Esophagus squamous epithelium (tissue), 5 donors: ENCODE data around the gene MCC. TPM values are rescaled to one million over a fixed set of nuclear protein-coding genes. Genes with fewer than 3 reads are reported as not detected.

Experiments used
- DNase-seq: peaks from one replicate; lab custom pipeline; 2025; lab: John Stamatoyannopoulos, UW
- H3K27ac ChIP-seq, 4 donors: fragments of 200-600 bp; sonication (generic); one replicate each; pipeline ENCODE4 v1.5.1; 2016 to 2019; ENCODE audit warnings: mild to moderate bottlenecking in 1 of 4
- H3K27me3 ChIP-seq, 4 donors: fragments of 200-600 bp; sonication (generic); 1 replicate in 3 of 4; 2 replicates in 1 of 4; pipeline versions ENCODE4 v1.5.1 to v1.6.0; 2017 to 2021; ENCODE audit warnings: antibody characterized with exemption in 1 of 4
- H3K36me3 ChIP-seq, 3 donors: fragments of 200-600 bp; sonication (generic); one replicate each; pipeline ENCODE4 v1.5.1; 2016 to 2019
- H3K4me1 ChIP-seq, 3 donors: fragments of 200-600 bp; sonication (generic); one replicate each; pipeline ENCODE4 v1.5.1; 2017 to 2019
- H3K4me3 ChIP-seq, 4 donors: fragments of 200-600 bp; sonication (generic); 1 replicate in 3 of 4; 2 replicates in 1 of 4; pipeline ENCODE4 v1.5.1; 2016 to 2019; ENCODE audit warnings: mild to moderate bottlenecking in 2 of 4, moderate library complexity in 1 of 4
- H3K9me3 ChIP-seq, 3 donors: fragments of 200-600 bp; sonication (generic); one replicate each; pipeline ENCODE4 v1.5.1; 2016 to 2019
- CTCF ChIP-seq, 6 experiments: fragments of 450-650 bp in 4 of 6; fragments of 200-600 bp in 2 of 6; sonication (generic) in 2 of 6; IDR thresholded peaks; one replicate each; pipeline ENCODE4 v1.5.1; 2016 to 2019; ENCODE audit warnings: antibody characterized with exemption in 6 of 6, mild to moderate bottlenecking in 4 of 6, moderate library complexity in 4 of 6
- POLR2A ChIP-seq, 4 donors: fragments of 450-650 bp; IDR thresholded peaks; one replicate each; pipeline ENCODE4 v1.6.1; 2017; ENCODE audit warnings: antibody characterized with exemption in 4 of 4, mild to moderate bottlenecking in 4 of 4, moderate library complexity in 3 of 4
- WGBS, 2 donors: methylation state at CpG; one replicate each; pipeline ENCODE4 v1.1.5; 2018; 5-methylcytosine and 5-hydroxymethylcytosine counted together
- intact Hi-C: fragments of 100-400 bp; cut with DNase I; formaldehyde crosslinking; loops from one replicate; pipeline ENCODE4 v1.15.0; 2022
- total RNA-seq, 4 donors: library from RNA; depleted of rRNA; stranded (reverse); fragments of >200 nt; gene quantifications; one replicate each; pipeline ENCODE4 v1.1.0, GENCODE V29; 2016
- donor health status: DM: yes; HTN: yes; CAD: no.

MCC gene
- total RNA-seq, 4 donors from 2014 or later: 41.6 to 45.4 (median 43.4) TPM

DNA sequence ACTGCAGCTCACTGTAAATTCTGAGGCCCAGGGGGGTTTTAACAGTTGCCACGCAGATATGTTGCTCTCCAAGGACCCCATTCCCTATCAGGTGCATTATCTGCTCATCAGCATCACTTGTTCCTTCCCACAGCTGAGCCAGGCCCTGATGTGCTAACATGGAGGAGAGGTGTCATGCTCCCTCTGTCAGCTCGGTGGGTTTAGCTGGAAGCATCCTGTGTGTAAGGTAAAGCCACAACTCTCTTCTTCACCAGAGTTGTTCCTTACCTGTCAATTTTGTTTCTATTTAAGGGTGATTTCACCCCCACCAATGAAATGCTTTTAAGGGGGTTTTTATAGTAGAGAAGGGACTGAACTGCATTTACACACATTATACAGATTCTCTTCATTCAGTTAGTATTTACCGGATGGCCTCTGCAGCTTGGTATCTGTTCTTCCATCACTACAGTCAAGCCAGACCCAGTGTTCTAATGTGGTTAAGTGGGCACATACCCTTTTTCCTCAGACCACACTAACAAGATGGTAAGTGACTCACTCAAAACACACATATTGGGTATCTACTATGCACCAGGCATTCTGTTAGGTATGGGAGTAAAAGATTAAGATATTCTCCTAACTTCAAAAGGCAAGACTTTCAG lies 306.3 kb downstream of the MCC start:
- TF ChIP-seq CTCF (IDR thresholded peaks at IDR 0.05) (no peak), POLR2A (IDR thresholded peaks at IDR 0.05) (no peak)
- H3K36me3 ChIP-seq: no peaks in the 10 kb centered on the region
- no peaks in the 10 kb centered on the region for H3K9me3 ChIP-seq
- H3K27ac ChIP-seq: no peak overlapping the region
- no peaks in the 10 kb centered on the region for H3K27me3 ChIP-seq
- WGBS, 2 donors: 85 to 89% methylated on average over 3 of the region's 3 CpGs
- peaks cover 0 to 29% (median 13%) of the 10 kb centered on the region in 3 donors for H3K4me1 ChIP-seq
- no peak for DNase-seq
- no peak overlapping the region for H3K4me3 ChIP-seq
- intact Hi-C loops: no loop called here

GRCh38 chr5:113181409-113181808 lies 306.8 kb downstream of the MCC start:
- no peak for DNase-seq
- WGBS, 2 donors: 75 to 79% methylated on average over 1 of the region's 1 CpG
- Histone ChIP-seq H3K4me3 (no peak overlapping the region), H3K36me3 (no peaks in the 10 kb centered on the region), H3K27ac (no peak overlapping the region), H3K9me3 (no peaks in the 10 kb centered on the region), H3K27me3 (no peaks in the 10 kb centered on the region), H3K4me1 (peaks cover 0 to 23% (median 8%) of the 10 kb centered on the region in 3 donors)
- TF ChIP-seq CTCF (IDR thresholded peaks at IDR 0.05) (no peak), POLR2A (IDR thresholded peaks at IDR 0.05) (no peak)
- intact Hi-C loops: no loop called here

DNA sequence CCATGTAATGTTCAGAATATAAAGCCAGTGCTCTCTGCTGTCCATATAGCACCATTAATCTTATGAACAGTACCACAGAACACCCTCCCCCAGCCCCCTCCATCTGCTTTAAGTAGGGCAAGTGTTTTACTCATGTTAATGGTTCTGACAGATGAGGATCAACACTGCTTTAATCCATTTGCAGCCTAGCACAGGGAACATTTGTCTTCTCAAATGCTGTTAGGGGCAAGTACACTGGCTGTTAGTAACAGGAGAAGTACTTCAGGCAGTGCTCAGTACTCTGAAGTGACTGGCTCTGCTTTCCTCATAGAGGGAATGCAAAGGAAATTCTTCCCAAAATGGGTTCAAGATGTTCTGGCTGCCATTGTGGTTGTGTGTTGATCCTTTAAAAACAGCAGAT lies 309.1 kb downstream of the MCC start:
- intact Hi-C loops: no loop called here
- TF ChIP-seq POLR2A (IDR thresholded peaks at IDR 0.05) (no peak), CTCF (IDR thresholded peaks at IDR 0.05) (no peak)
- no peaks in the 10 kb centered on the region for H3K27me3 ChIP-seq
- no peaks in the 10 kb centered on the region for H3K9me3 ChIP-seq
- no peaks in the 10 kb centered on the region for H3K36me3 ChIP-seq
- H3K27ac ChIP-seq: no peak overlapping the region
- H3K4me3 ChIP-seq: no peak overlapping the region
- peaks cover 0 to 6% (median 0%) of the 10 kb centered on the region in 3 donors for H3K4me1 ChIP-seq
- DNase-seq: no peak

GRCh38 chr5:113178073-113178779 lies 310.0 kb downstream of the MCC start:
- Histone ChIP-seq H3K9me3 (no peaks in the 10 kb centered on the region), H3K36me3 (no peaks in the 10 kb centered on the region), H3K4me3 (no peak overlapping the region), H3K27me3 (no peaks in the 10 kb centered on the region), H3K4me1 (peaks cover 0 to 6% (median 0%) of the 10 kb centered on the region in 3 donors), H3K27ac (no peak overlapping the region)
- no peak for DNase-seq
- TF ChIP-seq POLR2A (IDR thresholded peaks at IDR 0.05) (no peak), CTCF (IDR thresholded peaks at IDR 0.05) (no peak)
- intact Hi-C loops: no loop called here
- 76 to 87% methylated on average over 5 to 6 of the region's 6 CpGs for WGBS, 2 donors

- no peak for TF ChIP-seq POLR2A (IDR thresholded peaks at IDR 0.05)
- no peak overlapping the region for H3K27ac ChIP-seq
- intact Hi-C loops: no loop called here
- no peaks in the 10 kb centered on the region for H3K27me3 ChIP-seq
- H3K4me3 ChIP-seq: no peak overlapping the region
- WGBS, 2 donors: 56 to 91% methylated on average over 1 of the region's 1 CpG
- H3K9me3 ChIP-seq: no peaks in the 10 kb centered on the region
- no peak for DNase-seq
- peaks cover 0 to 6% (median 0%) of the 10 kb centered on the region in 3 donors for H3K4me1 ChIP-seq
- H3K36me3 ChIP-seq: no peaks in the 10 kb centered on the region
Observed at GRCh38 chr5:113177225-113177624, 311.0 kb downstream of the MCC start.
